GM19023 (cell line): ENCODE measurements around the gene LAX1.
"Not testable (repeated sequence)": the region's sequence is repeated elsewhere in the genome, so short reads cannot be mapped to it uniquely, and the experiment has no call there.

ENCODE experiments used
- ATAC-seq: cut with Tn5 transposase; IDR thresholded peaks from one replicate; pipeline ENCODE4 v1.9.1; 2021; ENCODE audit warnings: mild to moderate bottlenecking, moderate library complexity; ENCODE audit not compliant: unreplicated experiment

Gene LAX1

DNA sequence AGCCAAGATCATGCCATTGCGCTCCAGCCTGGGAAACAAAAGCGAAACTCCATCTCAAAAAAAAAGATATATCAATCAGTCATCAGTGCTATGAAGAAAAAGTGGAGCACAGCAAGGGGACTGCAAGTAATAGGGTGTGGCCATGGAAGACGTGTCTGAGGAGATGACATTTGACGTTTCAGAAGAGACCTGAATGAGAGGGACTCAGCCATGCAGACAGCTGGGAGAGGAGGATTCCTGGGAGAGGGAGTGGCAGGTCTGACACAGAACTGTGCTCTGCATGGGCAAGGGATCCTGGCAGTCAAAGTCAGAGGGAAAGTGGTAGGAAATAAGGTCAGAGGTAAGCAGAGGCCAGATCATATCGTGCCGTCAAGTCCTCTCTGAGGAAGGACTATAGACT is 3.3 kb downstream of the LAX1 start:
- no peak for ATAC-seq

DNA sequence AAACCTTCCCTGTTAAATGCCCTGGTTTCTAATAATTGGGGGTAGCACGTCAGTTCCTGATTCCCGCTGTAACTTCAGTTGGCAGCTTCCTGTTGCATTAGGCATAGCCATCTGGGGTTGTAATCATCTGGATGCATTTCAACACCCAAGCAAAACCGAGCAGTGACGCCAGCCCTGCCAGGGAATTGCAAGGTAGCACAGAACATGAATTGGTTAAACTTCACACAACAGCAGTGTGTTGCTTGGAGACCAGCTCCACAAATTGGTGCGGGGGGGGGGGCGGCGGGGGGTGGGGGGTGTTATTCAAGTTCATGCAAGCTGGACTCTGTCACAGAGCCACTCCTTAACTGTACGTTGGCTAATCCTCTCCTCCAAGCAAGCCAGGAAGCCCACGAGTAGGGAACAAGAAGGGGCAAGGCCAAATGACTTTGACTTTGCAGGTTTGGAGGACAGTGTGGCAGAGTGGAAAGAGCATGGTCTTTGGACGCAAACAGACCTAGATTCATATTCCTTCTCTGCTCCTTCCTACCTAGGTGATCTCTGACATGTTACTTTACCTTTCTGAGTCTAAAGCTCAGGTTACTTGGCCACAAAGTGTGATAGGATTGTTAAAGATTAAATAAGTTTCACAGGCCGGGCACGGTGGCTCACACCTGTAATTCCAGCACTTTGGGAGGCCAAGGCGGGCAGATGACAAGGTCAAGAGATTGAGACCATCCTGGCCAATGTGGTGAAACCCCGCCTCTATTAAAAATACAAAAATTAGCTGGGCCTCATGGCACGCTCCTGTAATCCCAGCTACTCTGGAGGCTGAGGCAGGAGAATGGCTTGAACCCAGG is 4.7 kb downstream of the LAX1 start:
- no peak for ATAC-seq

DNA sequence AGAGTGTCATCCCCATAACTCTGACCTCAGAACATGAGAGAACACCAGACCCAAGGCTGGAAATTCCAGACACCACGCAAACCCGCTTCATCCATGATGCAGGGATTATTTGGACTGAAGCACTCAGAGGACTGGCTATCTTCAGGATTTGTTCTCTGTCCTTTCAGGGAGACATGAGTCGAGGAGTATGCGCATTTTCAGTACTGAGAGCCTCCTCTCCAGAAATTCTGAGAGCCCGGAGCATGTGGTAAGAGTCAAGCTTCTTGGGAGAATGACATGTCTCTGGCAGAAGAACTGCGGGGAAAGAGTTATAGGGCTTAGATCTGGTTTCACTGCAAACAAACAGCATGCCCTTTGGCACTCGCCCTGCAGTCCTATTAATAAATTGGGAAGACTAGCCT is 6.9 kb downstream of the LAX1 start:
- no peak for ATAC-seq

GRCh38 chr1:203772836-203773235 is 7.9 kb downstream of the LAX1 start:
- no peak for ATAC-seq

DNA sequence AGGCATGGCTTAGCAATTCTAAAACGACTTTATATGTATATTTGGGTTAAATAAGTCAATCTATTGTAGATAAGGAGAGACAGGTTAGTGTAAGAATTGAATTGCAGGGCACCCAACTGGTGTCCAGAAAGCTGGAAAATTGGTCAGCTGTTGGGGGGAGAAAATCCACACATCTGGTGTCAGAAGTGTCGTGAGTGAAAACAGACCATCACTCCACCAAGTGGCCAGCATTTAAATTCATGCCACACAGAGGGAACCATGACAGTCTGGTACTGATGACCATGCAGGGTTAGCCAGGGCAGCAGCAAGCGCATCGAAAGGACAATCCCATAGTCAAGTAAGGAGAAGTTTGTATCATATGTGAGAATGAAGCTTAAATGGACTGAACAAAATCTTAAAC is 11.7 kb downstream of the LAX1 start:
- ATAC-seq, result no peak

GRCh38 chr1:203777596-203777995 is 12.6 kb downstream of the LAX1 start:
- no peak for ATAC-seq

DNA sequence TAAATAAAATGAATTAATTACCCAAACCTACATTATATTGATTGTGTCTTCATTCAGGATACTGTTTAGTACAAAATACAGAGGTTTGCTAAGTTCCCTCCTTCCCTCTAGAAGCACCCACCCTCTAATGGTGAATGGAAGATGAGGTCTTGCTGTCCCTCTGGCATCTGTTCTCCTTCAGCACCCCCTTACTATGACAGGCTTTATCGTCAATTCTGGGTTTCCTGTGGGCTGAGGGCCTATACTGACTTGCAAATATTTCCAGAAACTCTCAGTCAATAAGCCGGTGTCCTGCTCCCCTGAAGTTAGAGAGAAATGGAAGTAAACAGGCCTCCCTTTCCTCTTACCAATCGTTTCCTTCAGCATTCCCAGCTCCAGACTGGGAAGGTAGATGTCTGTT is 13.2 kb downstream of the LAX1 start:
- no peak for ATAC-seq

GRCh38 chr1:203778789-203779188 is 13.8 kb downstream of the LAX1 start:
- no peak for ATAC-seq

DNA sequence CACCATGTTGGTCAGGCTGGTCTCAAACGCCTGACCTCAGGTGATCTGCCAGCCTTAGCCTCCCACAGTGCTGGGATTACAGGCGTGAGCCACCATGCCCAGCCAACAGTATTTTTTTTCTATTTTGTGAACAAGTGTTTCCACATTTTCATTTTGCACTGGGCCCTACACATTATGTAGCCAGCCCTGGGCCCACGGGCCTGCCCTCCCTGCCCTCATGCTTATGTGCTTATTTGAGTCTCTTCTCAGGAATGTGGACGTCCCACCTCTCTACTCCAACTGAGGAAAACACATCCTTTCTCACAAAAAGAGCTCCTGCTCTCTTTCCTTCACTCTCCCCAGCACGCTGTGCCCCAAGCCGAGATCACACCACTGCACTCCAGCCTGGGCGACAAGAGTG is 17.0 kb downstream of the LAX1 start:
- no peak for ATAC-seq

DNA sequence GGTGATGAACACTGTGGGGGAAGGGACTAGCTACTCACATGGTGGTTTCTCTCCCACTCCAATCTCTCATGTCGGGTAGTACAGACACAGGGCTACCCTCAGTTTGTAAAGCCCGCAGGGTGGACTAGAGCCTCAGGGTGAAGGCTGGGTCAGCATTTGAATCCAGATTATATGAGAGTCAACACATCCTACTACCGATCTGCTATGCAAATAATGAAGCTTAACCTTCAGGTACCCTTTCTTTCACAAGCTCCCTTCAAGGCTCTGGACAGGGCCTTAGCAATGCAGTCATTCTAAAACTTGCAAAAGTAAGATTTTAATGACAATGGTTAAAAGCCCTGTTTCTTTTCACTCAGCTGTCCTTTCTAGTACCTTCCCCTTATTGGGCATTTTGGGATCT is 25.0 kb downstream of the LAX1 start:
- no peak for ATAC-seq

GRCh38 chr1:203791498-203791897 is 26.5 kb downstream of the LAX1 start:
- no peak for ATAC-seq

- ATAC-seq, result no peak
Observed at GRCh38 chr1:203792486-203792885, 27.5 kb downstream of the LAX1 start.

- ATAC-seq, result not testable (repeated sequence)
Observed at GRCh38 chr1:203793561-203793960, 28.6 kb downstream of the LAX1 start.

DNA sequence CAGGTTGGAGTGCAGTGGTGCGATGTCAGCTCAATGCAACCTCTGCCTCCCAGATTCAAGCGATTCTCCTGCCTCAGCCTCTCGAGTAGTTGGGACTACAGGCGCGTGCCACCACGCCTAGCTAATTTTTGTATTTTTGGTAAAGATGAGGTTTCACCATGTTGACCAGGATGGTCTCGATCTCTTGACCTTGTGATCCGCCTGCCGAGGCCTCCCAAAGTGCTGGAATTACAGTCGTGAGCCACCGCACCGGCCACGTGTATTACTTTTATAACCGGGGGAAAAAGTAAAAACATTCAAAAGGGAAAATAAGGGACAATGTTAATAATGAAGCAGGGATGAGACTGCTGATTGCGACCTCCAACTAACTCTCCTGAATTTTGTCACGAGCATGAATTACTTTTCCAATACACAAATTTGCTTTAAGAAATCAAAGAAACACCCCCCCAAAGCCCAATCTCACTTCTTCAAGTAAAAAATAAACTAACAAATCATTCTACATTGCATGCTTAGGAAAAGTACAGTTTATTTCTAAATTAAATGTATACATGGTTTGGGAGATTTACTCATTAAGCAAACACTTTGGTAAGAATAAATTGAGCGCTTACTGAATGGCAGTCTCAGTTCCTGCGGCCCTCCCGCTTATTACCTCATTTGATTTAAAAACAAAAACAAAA is 29.9 kb downstream of the LAX1 start:
- no peak for ATAC-seq

- ATAC-seq, result peak; percentile 97
Observed at GRCh38 chr1:203795441-203796235, 30.7 kb downstream of the LAX1 start, which contains the start of the genes ZBED6 and ZC3H11A. TSS of gene ZBED6 (plus strand) at chr1:203795623. CDS start at chr1:203797523, 1,900 bp downstream. TSS of gene ZC3H11A (plus strand) at chr1:203795623. CDS start at chr1:203817071, 21,448 bp downstream.

DNA sequence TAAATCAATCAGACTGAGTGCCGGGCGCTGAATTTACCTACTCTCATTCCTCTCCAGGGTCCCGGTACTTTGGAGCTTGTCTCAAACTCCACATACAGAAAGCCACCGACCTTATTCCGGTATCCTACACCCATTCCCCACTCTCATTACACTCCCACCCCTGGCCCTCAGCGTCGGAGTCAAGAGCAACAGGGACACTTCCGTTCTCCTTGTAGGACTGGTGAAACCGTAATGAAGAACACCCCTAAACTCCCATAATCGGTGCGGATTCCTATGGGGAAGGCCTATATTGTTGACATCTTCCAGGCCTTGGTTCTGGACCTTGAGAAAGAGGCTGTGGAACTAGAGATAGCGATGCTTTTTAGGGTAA is 31.2 kb downstream of the LAX1 start:
- no peak for ATAC-seq

DNA sequence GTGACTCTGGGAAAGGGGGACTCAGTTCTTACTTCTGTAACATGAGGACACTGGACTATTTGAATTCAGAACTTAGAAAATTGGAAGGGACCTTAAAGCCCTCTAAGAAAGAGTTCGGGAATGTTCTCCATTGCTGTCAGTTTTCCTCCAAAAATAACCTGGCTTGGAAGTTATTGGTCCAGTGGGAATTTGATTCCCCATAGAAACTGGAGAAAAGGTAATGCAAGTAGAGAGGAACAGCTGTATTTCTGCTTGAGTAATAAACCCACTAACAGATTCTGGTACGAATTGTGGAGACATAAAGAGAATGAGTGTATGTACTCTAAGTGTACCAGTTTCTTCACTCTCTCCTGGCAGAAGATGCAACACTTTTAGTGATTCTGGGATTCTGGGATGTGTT is 32.2 kb downstream of the LAX1 start:
- ATAC-seq, result no peak

- no peak for ATAC-seq
Observed at GRCh38 chr1:203797948-203798655, 33.1 kb downstream of the LAX1 start.

- no peak for ATAC-seq
Observed at GRCh38 chr1:203799157-203799556, 34.2 kb downstream of the LAX1 start.

DNA sequence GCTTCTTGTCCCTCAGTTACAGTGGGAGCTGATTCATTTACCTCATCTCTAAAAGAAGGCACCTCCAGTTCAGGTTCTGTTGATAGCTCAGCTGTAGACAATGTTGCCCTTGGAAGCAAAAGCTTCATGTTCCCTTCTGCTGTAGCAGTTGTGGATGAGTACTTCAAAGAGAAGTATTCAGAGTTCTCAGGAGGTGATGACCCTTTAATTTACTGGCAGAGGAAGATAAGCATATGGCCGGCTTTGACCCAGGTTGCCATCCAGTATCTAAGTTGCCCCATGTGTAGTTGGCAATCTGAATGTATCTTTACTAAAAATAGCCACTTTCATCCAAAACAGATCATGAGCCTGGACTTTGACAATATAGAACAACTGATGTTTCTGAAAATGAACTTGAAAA is 35.0 kb downstream of the LAX1 start:
- no peak for ATAC-seq

GRCh38 chr1:203805689-203806088 is 40.7 kb downstream of the LAX1 start:
- no peak for ATAC-seq
